ENCODE results near the gene NEK7.

DNA sequence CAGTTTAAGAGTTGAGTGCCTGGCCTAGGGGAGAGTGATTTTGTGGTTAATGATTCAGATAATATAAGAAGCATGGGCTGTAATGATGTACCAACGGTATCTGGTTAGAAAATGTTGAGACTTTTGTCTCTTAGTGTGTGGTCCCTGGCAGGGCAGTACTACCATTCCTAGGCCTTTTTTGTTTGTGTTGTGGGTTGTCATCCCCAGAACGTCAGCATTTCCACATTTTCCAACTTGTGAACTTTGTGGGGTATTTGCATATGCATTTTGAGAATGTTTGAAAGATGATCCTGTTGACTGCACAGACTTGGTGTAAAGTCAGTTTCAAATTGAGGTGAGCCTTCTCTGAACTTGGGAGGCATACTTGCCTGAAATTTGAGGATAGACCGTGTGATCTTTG lies 11.4 kb downstream of the NEK7 start:
- TF ChIP-seq, protein P1, sequence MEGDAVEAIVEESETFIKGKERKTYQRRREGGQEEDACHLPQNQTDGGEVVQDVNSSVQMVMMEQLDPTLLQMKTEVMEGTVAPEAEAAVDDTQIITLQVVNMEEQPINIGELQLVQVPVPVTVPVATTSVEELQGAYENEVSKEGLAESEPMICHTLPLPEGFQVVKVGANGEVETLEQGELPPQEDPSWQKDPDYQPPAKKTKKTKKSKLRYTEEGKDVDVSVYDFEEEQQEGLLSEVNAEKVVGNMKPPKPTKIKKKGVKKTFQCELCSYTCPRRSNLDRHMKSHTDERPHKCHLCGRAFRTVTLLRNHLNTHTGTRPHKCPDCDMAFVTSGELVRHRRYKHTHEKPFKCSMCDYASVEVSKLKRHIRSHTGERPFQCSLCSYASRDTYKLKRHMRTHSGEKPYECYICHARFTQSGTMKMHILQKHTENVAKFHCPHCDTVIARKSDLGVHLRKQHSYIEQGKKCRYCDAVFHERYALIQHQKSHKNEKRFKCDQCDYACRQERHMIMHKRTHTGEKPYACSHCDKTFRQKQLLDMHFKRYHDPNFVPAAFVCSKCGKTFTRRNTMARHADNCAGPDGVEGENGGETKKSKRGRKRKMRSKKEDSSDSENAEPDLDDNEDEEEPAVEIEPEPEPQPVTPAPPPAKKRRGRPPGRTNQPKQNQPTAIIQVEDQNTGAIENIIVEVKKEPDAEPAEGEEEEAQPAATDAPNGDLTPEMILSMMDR (IDR thresholded peaks at IDR 0.05): no peak
- no peak for TF ChIP-seq POLR2A (IDR thresholded peaks at IDR 0.05)

Data from lower leg skin (tissue), 3 donors.